Kidney (tissue), 14 donors: ENCODE results near the gene B4GALT6. TPM values are rescaled to one million over a fixed set of nuclear protein-coding genes. Genes with fewer than 3 reads are reported as not detected.

Experiments used
- DNase-seq, 5 donors: peaks; one replicate each; pipeline ENCODE4 v3.0.0-alpha.2; 2013 to 2020
- FAIRE-seq: peaks from 2 replicates; lab custom pipeline; 2012; peaks lifted over from hg19 to GRCh38; lab: Jason Lieb, UNC
- H3K27ac ChIP-seq, 2 donors: one replicate each; pipeline ENCODE4 v1.7.0; 2013; ENCODE audit warnings: low read depth in 2 of 2, low read length in 2 of 2, inconsistent platforms in 1 of 2
- H3K27me3 ChIP-seq: one replicate; pipeline ENCODE4 v1.7.1; 2013; ENCODE audit warnings: low read length, inconsistent platforms; ENCODE audit not compliant: control insufficient read depth, insufficient read depth
- H3K36me3 ChIP-seq, 3 donors: one replicate each; pipeline versions ENCODE4 v1.7.0 to v1.7.1; 2013; ENCODE audit warnings: low read length in 3 of 3, control low read depth in 1 of 3, inconsistent platforms in 1 of 3; ENCODE audit not compliant: insufficient read depth in 3 of 3, control insufficient read depth in 2 of 3
- H3K4me1 ChIP-seq, 3 donors: one replicate each; pipeline versions ENCODE4 v1.7.0 to v1.7.1; 2013; ENCODE audit warnings: low read length in 3 of 3, inconsistent platforms in 1 of 3, low read depth in 1 of 3; ENCODE audit not compliant: control insufficient read depth in 2 of 3, insufficient read depth in 2 of 3
- H3K4me3 ChIP-seq, 3 donors: one replicate each; pipeline versions ENCODE4 v1.7.0 to v1.8.1; 2013; ENCODE audit warnings: low read length in 3 of 3, control low read depth in 1 of 3, inconsistent platforms in 1 of 3
- H3K9ac ChIP-seq, 3 donors: one replicate each; pipeline versions ENCODE4 v1.7.0 to v1.7.1; 2013; ENCODE audit warnings: low read length in 3 of 3, control low read depth in 1 of 3, inconsistent platforms in 1 of 3
- H3K9me3 ChIP-seq, 3 donors: one replicate each; pipeline versions ENCODE4 v1.7.0 to v1.7.1; 2013; ENCODE audit warnings: low read length in 3 of 3, control low read depth in 1 of 3, inconsistent platforms in 1 of 3; ENCODE audit not compliant: control insufficient read depth in 2 of 3, insufficient read depth in 1 of 3
- CTCF ChIP-seq: IDR thresholded peaks from 3 replicates; pipeline ENCODE4 v1.5.1; 2012; ENCODE audit warnings: mild to moderate bottlenecking, moderate library complexity, borderline replicate concordance; ENCODE audit not compliant: insufficient read depth; ENCODE audit errors: extremely low read depth
- intact Hi-C: fragments of 100-400 bp; cut with DNase I; formaldehyde crosslinking; loops from one replicate; pipeline ENCODE4 v1.11.1; 2022
- polyA plus RNA-seq: library from polyadenylated mRNA; stranded (reverse); fragments of 350-450 nt; fragmentation: Illumina TruSeq; extraction: RNeasy Lipid Tissue Mini Kit (QIAGEN cat#74804); gene quantifications from one replicate; pipeline ENCODE4 v1.2.3, GENCODE V29; 2014; ENCODE audit warnings: low read depth, low replicate concordance; ENCODE audit not compliant: insufficient read depth
- total RNA-seq: library from RNA; stranded (reverse); fragmentation: NEBNext Ultra II Directional; extraction: Animal tissue kit (Norgen Biotek cat#: 25700); gene quantifications from one replicate; pipeline ENCODE4 v1.2.1, GENCODE V29; 2021
- donor health status: control.
- donor health status: control.
- donor health status: control.
- donor health status: control.
- donor health status: control.
- donor health status: DM: yes; HTN: yes; CAD: no.
- donor health status: Normal renal cell carcinoma (clear cell type).

Gene B4GALT6
- total and polyA plus RNA-seq, 2 donors from 2014 or later = 2.1 to 4.2 TPM

GRCh38 chr18:31683106-31683505, 1.3 kb downstream of the B4GALT6 start:
- intact Hi-C loops = no loop called here
- DNase-seq = no peak
- no peak for TF ChIP-seq CTCF

DNA sequence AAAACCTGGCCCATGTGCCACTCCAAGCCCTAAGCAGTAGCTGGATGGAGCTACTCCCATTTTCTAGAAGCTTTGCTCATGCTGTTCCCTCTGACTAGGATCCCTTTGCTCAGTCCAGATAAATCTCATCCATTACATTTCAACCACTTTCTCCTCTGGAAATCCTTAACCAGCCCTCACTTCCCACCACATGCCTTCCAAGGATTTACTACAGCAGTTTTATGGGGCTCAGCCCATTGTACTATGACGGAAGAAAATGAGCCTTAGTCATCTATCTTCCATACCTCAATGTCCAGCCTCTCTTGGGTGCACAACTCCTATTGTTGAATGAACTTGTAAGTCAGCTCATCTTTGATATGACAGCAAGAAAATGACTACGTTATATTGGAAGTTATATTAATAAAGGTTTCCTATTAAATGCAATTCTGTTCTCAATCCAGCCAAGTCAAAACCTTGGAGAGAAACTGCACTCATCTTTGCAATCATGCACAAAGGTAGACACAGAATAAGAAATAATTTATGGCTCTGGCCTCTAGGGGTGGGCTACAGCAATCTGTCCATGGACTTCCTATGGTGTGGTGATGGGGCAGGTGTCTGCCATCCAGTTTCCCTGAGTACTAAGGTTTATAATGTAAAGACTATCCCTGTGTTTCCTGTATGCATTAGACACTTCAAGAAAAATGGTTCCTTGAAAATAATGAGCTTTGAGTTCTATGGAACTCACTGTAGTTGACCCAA, 3.4 kb downstream of the B4GALT6 start:
- Histone ChIP-seq H3K9ac (no peak overlapping the region), H3K4me1 (peaks cover 0 to 3% (median 0%) of the 10 kb centered on the region in 3 donors), H3K9me3 (no peaks in the 10 kb centered on the region), H3K27ac (no peak overlapping the region), H3K4me3 (no peak overlapping the region), H3K27me3 (no peaks in the 10 kb centered on the region), H3K36me3 (no peaks in the 10 kb centered on the region)
- no peak for DNase-seq
- no peak for FAIRE-seq
- TF ChIP-seq CTCF = no peak
- intact Hi-C loops = no loop called here

More at GRCh38 chr18:31683106-31683505, 1.3 kb downstream of the B4GALT6 start:
- H3K9me3 ChIP-seq = no peaks in the 10 kb centered on the region
- no peaks in the 10 kb centered on the region for H3K27me3 ChIP-seq
- H3K9ac ChIP-seq = no peak overlapping the region
- no peak overlapping the region for H3K4me3 ChIP-seq
- H3K27ac ChIP-seq = no peak overlapping the region
- H3K36me3 ChIP-seq = no peaks in the 10 kb centered on the region
- peaks cover 0 to 3% (median 0%) of the 10 kb centered on the region in 3 donors for H3K4me1 ChIP-seq
- no peak for FAIRE-seq

GRCh38 chr18:31680433-31680811, 4.0 kb downstream of the B4GALT6 start:
- FAIRE-seq (no peak), DNase-seq (no peak)
- Histone ChIP-seq H3K27ac (no peak overlapping the region), H3K9me3 (no peaks in the 10 kb centered on the region), H3K4me3 (no peak overlapping the region), H3K4me1 (no peaks in the 10 kb centered on the region), H3K9ac (no peak overlapping the region), H3K27me3 (no peaks in the 10 kb centered on the region), H3K36me3 (no peaks in the 10 kb centered on the region)
- no peak for TF ChIP-seq CTCF
- intact Hi-C loops = no loop called here
